K562 (cell line): Measurements from ENCODE around the gene UBXN10. TPM values are rescaled to one million over a fixed set of nuclear protein-coding genes. Genes with fewer than 3 reads are reported as not detected.

Experiments used
- ATAC-seq: fragments of 200-7000 bp; cut with Tn5 transposase; 3 replicates; pipeline ENCODE4 v1.9.1; 2020; ENCODE audit warnings: moderate library complexity
- BruUV-seq: library from RNA; stranded (reverse); fragments of 400-500 nt; replicated peaks from 2 replicates; lab custom pipeline; 2021; lab: Mats Ljungman, UMichigan
- CTCF ChIA-PET: fragments of 300-600 bp; formaldehyde crosslinking; extraction: SDS; loops from one replicate; lab custom pipeline; 2021; ENCODE audit warnings: low intra/inter-chr PET ratio; lab: Yijun Ruan, JAX
- POLR2A ChIA-PET: fragments of 300-600, 350-650 bp; sonication (Branson Sonifier 250); formaldehyde crosslinking; extraction: SDS; loops from one replicate; lab custom pipeline; 2021; ENCODE audit warnings: antibody characterized with exemption, inconsistent platforms; lab: Yijun Ruan, JAX
- DNase-seq, 4 experiments: peaks; one replicate each; pipeline versions ENCODE4 v3.0.0 to v3.0.0-alpha.2; 2011 to 2018; ENCODE audit warnings: low spot score in 3 of 4, mixed read lengths in 3 of 4; ENCODE audit errors: extremely low read depth in 1 of 4
- FAIRE-seq: peaks from 2 replicates; lab custom pipeline; 2011; peaks lifted over from hg19 to GRCh38; lab: Jason Lieb, UNC
- H2AFZ ChIP-seq: 2 replicates; pipeline ENCODE4 v1.6.0; 2011; ENCODE audit warnings: low read depth, low read length, control low read depth, inconsistent platforms
- H3K27ac ChIP-seq: fragments of 200-600 bp; 3 replicates; pipeline ENCODE4 v1.8.0; 2011; ENCODE audit warnings: low read depth, mild to moderate bottlenecking, control low read depth, inconsistent platforms, low read length, moderate library complexity, mixed read lengths; ENCODE audit errors: extremely low read depth
- H3K27me3 ChIP-seq, 2 experiments: fragments of 300-600 bp in 1 of 2; 2 replicates in 1 of 2; 3 replicates in 1 of 2; pipeline versions ENCODE4 v1.6.0 to v1.8.0; 2011; ENCODE audit warnings: inconsistent platforms in 2 of 2, low read length in 2 of 2, mild to moderate bottlenecking in 1 of 2, mixed read lengths in 1 of 2, moderate library complexity in 1 of 2; ENCODE audit not compliant: control insufficient read depth in 2 of 2, insufficient read depth in 2 of 2
- H3K36me3 ChIP-seq: fragments of 300-600 bp; 3 replicates; pipeline ENCODE4 v1.8.0; 2011; ENCODE audit warnings: mild to moderate bottlenecking, low read length, inconsistent platforms; ENCODE audit not compliant: control insufficient read depth, insufficient read depth
- H3K4me1 ChIP-seq, 2 experiments: fragments of 200-600 bp in 1 of 2; replicated peaks in 1 of 2; 2 replicates in 1 of 2; 3 replicates in 1 of 2; pipeline versions ENCODE4 v1.5.1 to v1.8.0; 2011; ENCODE audit warnings: inconsistent platforms in 2 of 2, low read length in 2 of 2, mild to moderate bottlenecking in 1 of 2, mixed read lengths in 1 of 2, moderate library complexity in 1 of 2; ENCODE audit not compliant: control insufficient read depth in 2 of 2, insufficient read depth in 2 of 2
- H3K4me2 ChIP-seq: 2 replicates; pipeline ENCODE4 v1.6.1; 2011; ENCODE audit warnings: low read length, control low read depth, inconsistent platforms, mixed read lengths; ENCODE audit not compliant: insufficient read depth
- H3K4me3 ChIP-seq: fragments of 200-600 bp; sonication (generic), shearing (Covaris generic); 2 replicates; pipeline ENCODE4 v1.5.1; 2016; ENCODE audit warnings: control low read depth, inconsistent platforms
- H3K79me2 ChIP-seq: fragments of 200-600 bp; 3 replicates; pipeline ENCODE4 v1.8.0; 2011; ENCODE audit warnings: low read length, inconsistent platforms; ENCODE audit not compliant: control insufficient read depth, insufficient read depth
- H3K9ac ChIP-seq, 2 experiments: 2 replicates each; pipeline versions ENCODE4 v1.6.0 to v1.6.1; 2011; ENCODE audit warnings: low read depth in 2 of 2, low read length in 2 of 2, control low read depth in 1 of 2, inconsistent platforms in 1 of 2, mild to moderate bottlenecking in 1 of 2, mixed read lengths in 1 of 2; ENCODE audit not compliant: insufficient read depth in 1 of 2
- H3K9me1 ChIP-seq: one replicate; pipeline ENCODE4 v1.6.0; 2011; ENCODE audit warnings: inconsistent platforms, mild to moderate bottlenecking, low read length, moderate library complexity; ENCODE audit not compliant: control insufficient read depth, insufficient read depth
- H3K9me3 ChIP-seq: replicated peaks from 2 replicates; pipeline ENCODE4 v1.5.1; 2011; ENCODE audit warnings: low read depth, low read length, inconsistent platforms; ENCODE audit not compliant: control insufficient read depth, insufficient read depth
- H4K20me1 ChIP-seq: replicated peaks from 2 replicates; pipeline ENCODE4 v1.6.1; 2011; ENCODE audit warnings: low read length, inconsistent platforms, mixed read lengths; ENCODE audit not compliant: control insufficient read depth, insufficient read depth
- CBX8 ChIP-seq: fragments of 200-600 bp; sonication (generic); IDR thresholded peaks from 2 replicates; pipeline ENCODE4 v1.6.1; 2012; ENCODE audit warnings: borderline replicate concordance, mixed run types, low read depth, mild to moderate bottlenecking, moderate library complexity, mixed read lengths, low read length, control low read depth, inconsistent platforms; ENCODE audit not compliant: poor library complexity, severe bottlenecking; ENCODE audit errors: extremely low read depth
- CEBPG ChIP-seq, 3 experiments: fragments of 200-800 bp in 1 of 3; sonication (Bioruptor generic) in 1 of 3; sonication (generic) in 1 of 3; formaldehyde crosslinking in 1 of 3; IDR thresholded peaks in 2 of 3; conservative IDR thresholded peaks in 1 of 3; 2 replicates each; pipeline versions ENCODE4 v1.6.1 to v1.8.0; 2016 to 2022; ENCODE audit warnings: missing compliant biosample characterization in 2 of 3, missing genetic modification characterization in 2 of 3, mild to moderate bottlenecking in 1 of 3, missing genetic modification reagents in 1 of 3
- CREM ChIP-seq: IDR thresholded peaks from 2 replicates; pipeline ENCODE4 v1.6.1; 2014; ENCODE audit warnings: antibody characterized with exemption, low read depth
- DMBX1 ChIP-seq: fragments of 250-450 bp; sonication (Bioruptor Pico); IDR thresholded peaks from 2 replicates; pipeline ENCODE4 v1.8.0; 2022; ENCODE audit warnings: inconsistent platforms, mild to moderate bottlenecking, moderate library complexity, borderline replicate concordance
- ESRRA ChIP-seq: fragments of 450-650 bp; IDR thresholded peaks from 2 replicates; pipeline ENCODE4 v1.6.1; 2014; ENCODE audit warnings: low read depth, mild to moderate bottlenecking, moderate library complexity, borderline replicate concordance
- FOXJ2 ChIP-seq: fragments of 200-800 bp; sonication (Bioruptor generic); IDR thresholded peaks from 2 replicates; pipeline ENCODE4 v1.6.1; 2016; ENCODE audit warnings: missing genetic modification characterization, missing compliant biosample characterization
- FOXJ3 ChIP-seq: sonication (generic); formaldehyde crosslinking; IDR thresholded peaks from 2 replicates; pipeline ENCODE4 v1.4.0; 2020; ENCODE audit warnings: mild to moderate bottlenecking, missing genetic modification reagents
- FOXK2 ChIP-seq, 2 experiments: fragments of 450-650 bp; IDR thresholded peaks in 1 of 2; conservative IDR thresholded peaks in 1 of 2; 2 replicates each; pipeline ENCODE4 v1.6.1; 2016; ENCODE audit warnings: low read depth in 2 of 2, mild to moderate bottlenecking in 1 of 2
- HDAC6 ChIP-seq: IDR thresholded peaks from 2 replicates; pipeline ENCODE4 v1.6.1; 2012; ENCODE audit warnings: low read depth, mild to moderate bottlenecking, control low read depth, inconsistent platforms, low read length, moderate library complexity
- KAT7 ChIP-seq: sonication (generic); formaldehyde crosslinking; IDR thresholded peaks from 2 replicates; pipeline ENCODE4 v1.8.0; 2022; ENCODE audit warnings: missing genetic modification reagents, mild to moderate bottlenecking, borderline replicate concordance
- MEIS2 ChIP-seq: fragments of 450-650 bp; IDR thresholded peaks from 2 replicates; pipeline ENCODE4 v1.6.1; 2014; ENCODE audit warnings: mild to moderate bottlenecking; ENCODE audit not compliant: partially characterized antibody
- MTA3 ChIP-seq: fragments of 450-650 bp; formaldehyde crosslinking; IDR thresholded peaks from 2 replicates; pipeline ENCODE4 v1.6.1; 2017; ENCODE audit warnings: mild to moderate bottlenecking, borderline replicate concordance
- PURB ChIP-seq: sonication (generic); formaldehyde crosslinking; IDR thresholded peaks from 2 replicates; pipeline ENCODE4 v1.9.0; 2021; ENCODE audit warnings: low read depth, mild to moderate bottlenecking, missing genetic modification reagents
- RAD51 ChIP-seq: fragments of 450-650 bp; IDR thresholded peaks from 2 replicates; pipeline ENCODE4 v1.7.1; 2016; ENCODE audit warnings: low read depth, mild to moderate bottlenecking, borderline replicate concordance
- SRSF9 ChIP-seq: fragments of 200-400 bp; formaldehyde crosslinking; IDR thresholded peaks from 2 replicates; pipeline ENCODE4 v1.6.1; 2017; ENCODE audit warnings: low read depth, low read length, borderline replicate concordance
- ZC3H4 ChIP-seq: sonication (generic); formaldehyde crosslinking; IDR thresholded peaks from 2 replicates; pipeline ENCODE4 v1.9.0; 2021; ENCODE audit warnings: missing genetic modification reagents, borderline replicate concordance
- WGBS: fragments of 100-300 bp; shearing (Covaris generic); methylation state at CpG from one replicate; pipeline ENCODE4 v1.1.6; 2016; ENCODE audit warnings: low coverage, mixed read lengths; ENCODE audit not compliant: insufficient coverage; ENCODE audit errors: missing lambda C conversion rate; 5-methylcytosine and 5-hydroxymethylcytosine counted together
- in situ Hi-C: fragments of 300-500 bp; cut with MboI; formaldehyde crosslinking; loops from 4 replicates; pipeline ENCODE4 v1.15.0; 2018; ENCODE audit warnings: inconsistent platforms, mixed read lengths
- intact Hi-C: fragments of 100-400 bp; cut with micrococcal nuclease; formaldehyde crosslinking; loops from 2 replicates; pipeline ENCODE4 v1.14.2; 2022
- polyA plus RNA-seq, 8 experiments: library from polyadenylated mRNA; depleted of rRNA in 4 of 8; stranded (reverse) in 5 of 8; unstranded in 3 of 8; fragments of >200 nt; fragmentation: Nextera tagmentation in 2 of 8; fragmentation: Illumina TruSeq in 1 of 8; extraction: Ambion mirVana in 2 of 8; extraction: Trizol in 1 of 8; gene quantifications; 2 replicates each; pipeline versions ENCODE4 v1.2.1 to v1.2.3, GENCODE V29; 2011 to 2014; ENCODE audit warnings: inconsistent platforms in 1 of 8, missing spikeins in 1 of 8
- total RNA-seq, 7 experiments: library from RNA; depleted of rRNA in 6 of 7; stranded (reverse); fragments of >200 nt in 6 of 7; fragmentation: Illumina TruSeq in 2 of 7; extraction: Trizol in 2 of 7; gene quantifications; 2 replicates each; pipeline versions ENCODE4 v1.2.1 to v1.2.3, GENCODE V29; 2011 to 2021; ENCODE audit warnings: low replicate concordance in 1 of 7
- TF ChIP-seq, protein P1 (sequence below): fragments of 450-650 bp; conservative IDR thresholded peaks from 2 replicates; pipeline ENCODE4 v1.6.1; 2016; ENCODE audit warnings: missing genetic modification characterization, low read depth, mild to moderate bottlenecking, missing compliant biosample characterization, moderate library complexity

The UBXN10 gene
- total and polyA plus RNA-seq, 9 of the 15 experiments (the other 6 are each of a cell fraction or from before 2014, with no cell fraction given) = 10.7 to 17.7 (median 13.6) TPM

DNA sequence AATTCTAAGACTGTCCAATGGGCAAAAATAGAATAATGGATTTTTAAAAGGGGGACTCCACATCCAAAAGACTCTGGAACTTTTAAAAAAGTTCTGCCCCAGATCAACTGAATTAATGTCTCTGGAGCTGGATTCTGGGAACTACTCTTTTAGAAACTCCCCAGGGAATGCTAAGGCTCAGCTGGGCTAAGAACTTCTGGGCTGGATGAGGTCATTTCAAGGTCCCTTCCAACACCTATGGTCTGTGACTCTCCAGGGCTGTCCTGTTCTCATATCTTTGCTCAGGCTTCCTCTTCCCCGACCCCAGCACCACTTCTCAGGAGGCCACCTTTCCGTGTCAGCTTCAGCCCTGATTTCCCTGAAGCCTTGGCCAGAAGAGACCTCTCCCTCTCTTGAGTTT lies 13.9 kb downstream of the UBXN10 start (continued):
- no peak for TF ChIP-seq FOXJ3 (CRISPR knock-in tag)
- TF ChIP-seq CREM = no peak
- TF ChIP-seq CBX8 = no peak
- no peak for TF ChIP-seq KAT7
- TF ChIP-seq, all 486 proteins: peak for 0

DNA sequence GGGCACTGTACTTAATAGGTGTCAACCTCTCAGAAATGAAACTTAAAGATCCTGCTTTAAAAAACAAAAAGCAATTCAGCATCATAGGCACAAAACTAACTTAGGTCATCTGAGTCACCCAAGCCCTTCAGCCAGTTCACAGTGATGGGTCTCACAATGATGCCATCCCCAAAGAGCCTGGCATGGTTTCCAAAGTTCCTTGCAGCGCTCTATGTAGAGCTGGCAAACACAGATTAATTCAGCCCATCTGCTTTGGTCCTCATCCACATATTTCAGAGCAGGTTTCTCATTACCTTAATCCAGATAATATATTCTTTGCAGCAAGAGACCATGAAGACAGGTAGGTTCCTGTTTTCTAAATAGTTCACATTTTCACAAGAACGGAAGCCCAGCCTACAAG lies 15.1 kb downstream of the UBXN10 start:
- no peak for ATAC-seq
- Histone ChIP-seq H4K20me1 (no peaks in the 10 kb centered on the region), H3K4me3 (no peak overlapping the region), H3K36me3 (no peaks in the 10 kb centered on the region), H3K9me3 (no peaks in the 10 kb centered on the region), H2AFZ (no peak overlapping the region), H3K4me2 (no peak overlapping the region), H3K9ac (no peak overlapping the region), H3K9me1 (no peaks in the 10 kb centered on the region), H3K27me3 (no peaks in the 10 kb centered on the region), H3K27ac (no peak overlapping the region), H3K79me2 (no peaks in the 10 kb centered on the region), H3K4me1 (peaks cover 15 to 28% of the 10 kb centered on the region in 2 experiments)
- 83% methylated on average over 2 of the region's 2 CpGs for WGBS
- DNase-seq = no peak
- intact Hi-C loops = no loop called here
- in situ Hi-C loops = no loop called here
- no peak for FAIRE-seq
- ChIA-PET CTCF (interaction anchor here (0.6 kb wide), 1 partner anchor 630 kb away, joined by 4 read pairs; no protein-coding TSS in a partner anchor), POLR2A (interaction anchor here (2.1 kb wide), 1 partner anchor 9 kb away, joined by 8 read pairs; no protein-coding TSS in a partner anchor)
- TF ChIP-seq FOXK2 (conservative IDR thresholded peaks at IDR 0.05 in 1 of 2, IDR thresholded peaks at IDR 0.05 in 1 of 2; ENCODE audit: low read depth in 2 of 2) (no peak), FOXJ2 (no peak), ESRRA (no peak), HDAC6 (no peak), CEBPG (CRISPR knock-in tag; IDR thresholded peaks at IDR 0.05) (no peak), CEBPG (tag; conservative IDR thresholded peaks at IDR 0.05 in 1 of 2, IDR thresholded peaks at IDR 0.05 in 1 of 2) (no peak), RAD51 (no peak), DMBX1 (no peak), MTA3 (no peak), PURB (no peak), MEIS2 (no peak), ZC3H4 (CRISPR knock-in tag) (no peak), SRSF9 (no peak)
- TF ChIP-seq, protein P1, sequence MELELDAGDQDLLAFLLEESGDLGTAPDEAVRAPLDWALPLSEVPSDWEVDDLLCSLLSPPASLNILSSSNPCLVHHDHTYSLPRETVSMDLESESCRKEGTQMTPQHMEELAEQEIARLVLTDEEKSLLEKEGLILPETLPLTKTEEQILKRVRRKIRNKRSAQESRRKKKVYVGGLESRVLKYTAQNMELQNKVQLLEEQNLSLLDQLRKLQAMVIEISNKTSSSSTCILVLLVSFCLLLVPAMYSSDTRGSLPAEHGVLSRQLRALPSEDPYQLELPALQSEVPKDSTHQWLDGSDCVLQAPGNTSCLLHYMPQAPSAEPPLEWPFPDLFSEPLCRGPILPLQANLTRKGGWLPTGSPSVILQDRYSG (tag) = no peak
- no TSS peak for BruUV-seq
